T1000 (cell line): ENCODE measurements around the gene WNT11.

Source experiments
- DNase-seq: peaks from one replicate; lab custom pipeline; 2025; ENCODE audit warnings: mixed read lengths; lab: John Stamatoyannopoulos, UW

Gene WNT11

GRCh38 chr11:76237914-76238313 lies 31.6 kb upstream of the WNT11 start:
- no peak for DNase-seq

- DNase-seq = no peak
Observed at GRCh38 chr11:76237000-76237649, 30.8 kb upstream of the WNT11 start.

- peak; percentile 82 for DNase-seq
Observed at GRCh38 chr11:76236092-76236999, 30.0 kb upstream of the WNT11 start.

- peak; percentile 93 for DNase-seq
Observed at GRCh38 chr11:76235233-76236091, 29.2 kb upstream of the WNT11 start.

- no peak for DNase-seq
Observed at GRCh38 chr11:76234416-76235232, 28.3 kb upstream of the WNT11 start.

- peak; percentile 15 for DNase-seq
Observed at GRCh38 chr11:76234021-76234415, 27.7 kb upstream of the WNT11 start.

GRCh38 chr11:76233196-76233921 lies 27.1 kb upstream of the WNT11 start:
- DNase-seq = no peak

GRCh38 chr11:76232026-76232665 lies 25.8 kb upstream of the WNT11 start:
- DNase-seq = no peak

- DNase-seq = no peak
Observed at GRCh38 chr11:76231121-76231738, 24.9 kb upstream of the WNT11 start.

GRCh38 chr11:76230392-76230791 lies 24.1 kb upstream of the WNT11 start:
- DNase-seq = no peak

GRCh38 chr11:76229690-76230240 lies 23.5 kb upstream of the WNT11 start:
- no peak for DNase-seq

- DNase-seq = no peak
Observed at GRCh38 chr11:76228875-76229149, 22.5 kb upstream of the WNT11 start.

- DNase-seq = no peak
Observed at GRCh38 chr11:76228071-76228874, 22.0 kb upstream of the WNT11 start.

GRCh38 chr11:76226626-76227025 lies 20.3 kb upstream of the WNT11 start:
- DNase-seq = no peak

GRCh38 chr11:76225122-76225611 lies 18.9 kb upstream of the WNT11 start:
- no peak for DNase-seq

- DNase-seq = no peak
Observed at GRCh38 chr11:76224461-76225121, 18.3 kb upstream of the WNT11 start.

GRCh38 chr11:76221365-76221764 lies 15.1 kb upstream of the WNT11 start:
- DNase-seq = no peak

- DNase-seq = no peak
Observed at GRCh38 chr11:76219243-76219642, 12.9 kb upstream of the WNT11 start.
